ENCODE measurements around the gene DDX3X.

DNA sequence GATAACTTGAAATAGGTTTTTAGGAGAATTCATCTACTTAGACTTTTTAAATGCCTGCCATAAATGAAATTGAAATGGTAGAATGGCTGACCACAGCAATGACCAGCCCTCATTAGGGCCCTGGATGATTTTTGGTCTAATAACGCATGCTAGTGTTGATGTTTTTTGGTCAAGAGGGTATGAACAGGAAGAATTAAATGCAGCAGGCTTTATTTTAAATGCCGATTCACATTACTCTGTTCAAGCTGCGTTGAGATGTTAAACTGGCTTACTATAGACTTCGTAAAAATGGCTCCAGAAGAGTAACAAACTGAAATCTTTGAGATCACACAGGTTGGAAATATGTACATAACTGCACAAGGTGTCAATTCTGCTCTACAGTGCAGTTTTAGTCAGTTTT, 14.6 kb downstream of the DDX3X start:
- no peak for TF ChIP-seq POLR2AphosphoS5 (IDR thresholded peaks at IDR 0.05; ENCODE audit: low read depth, low read length)
- TF ChIP-seq REST (IDR thresholded peaks at IDR 0.05; ENCODE audit: insufficient read depth in 1 of 2, low read depth in 2 of 2, low read length in 2 of 2), result no peak

All from PFSK-1 (cell line).